ENCODE results near the gene ARHGAP24.

ARHGAP24 gene

DNA sequence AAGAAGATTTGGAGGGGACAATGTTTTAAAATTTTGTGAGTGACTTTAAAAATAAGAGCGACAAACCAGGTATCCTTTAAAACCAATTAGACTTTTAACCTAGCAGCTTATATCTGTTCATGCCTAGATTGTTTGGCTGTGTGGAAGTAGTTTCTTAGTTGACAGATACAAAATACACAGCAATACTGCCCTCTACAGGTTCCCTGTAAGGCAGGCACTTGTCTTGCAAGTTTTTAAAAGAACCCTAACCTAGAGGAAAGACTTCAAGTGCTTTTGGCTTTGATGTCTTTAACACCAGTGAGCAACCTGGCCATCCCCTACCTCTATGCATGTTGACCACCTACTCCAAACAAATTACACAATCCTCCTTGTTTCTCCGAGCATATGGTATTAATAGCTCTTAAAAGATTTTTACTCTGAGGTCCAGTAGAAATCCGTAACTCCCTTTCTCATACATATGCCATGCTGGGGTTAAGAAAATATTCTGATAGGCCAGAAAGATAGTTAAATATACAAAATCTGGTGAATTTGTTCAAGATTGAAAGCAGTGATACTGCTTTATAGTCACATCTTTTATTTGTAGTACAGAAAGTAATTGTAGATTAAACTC, 273.0 kb downstream of the ARHGAP24 start:
- DNase-seq = no peak

DNA sequence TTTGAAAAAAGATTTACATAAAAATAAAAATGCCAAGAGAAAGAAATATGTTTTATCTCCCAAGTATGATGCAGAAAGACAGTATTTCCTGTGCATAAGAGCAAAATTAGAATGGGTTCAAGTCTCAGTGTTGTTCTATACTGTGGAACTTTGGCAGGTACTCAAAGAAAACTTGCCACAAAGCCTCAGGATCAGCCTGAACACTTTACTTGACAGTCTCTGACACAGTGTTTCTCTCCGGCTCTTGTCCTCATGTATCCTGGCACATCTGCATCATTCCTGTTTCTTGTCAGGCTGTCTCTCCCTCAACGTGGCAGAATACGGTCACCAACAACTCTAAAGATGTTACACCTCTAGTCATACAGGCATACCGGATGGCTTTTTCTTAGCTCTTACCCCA, 273.7 kb downstream of the ARHGAP24 start:
- no peak for DNase-seq

- DNase-seq = no peak
Measured at GRCh38 chr4:85751866-85752265, 276.9 kb downstream of the ARHGAP24 start.

GRCh38 chr4:85755285-85755684, 280.3 kb downstream of the ARHGAP24 start:
- no peak for DNase-seq

GRCh38 chr4:85756938-85757337, 282.0 kb downstream of the ARHGAP24 start:
- no peak for DNase-seq

DNA sequence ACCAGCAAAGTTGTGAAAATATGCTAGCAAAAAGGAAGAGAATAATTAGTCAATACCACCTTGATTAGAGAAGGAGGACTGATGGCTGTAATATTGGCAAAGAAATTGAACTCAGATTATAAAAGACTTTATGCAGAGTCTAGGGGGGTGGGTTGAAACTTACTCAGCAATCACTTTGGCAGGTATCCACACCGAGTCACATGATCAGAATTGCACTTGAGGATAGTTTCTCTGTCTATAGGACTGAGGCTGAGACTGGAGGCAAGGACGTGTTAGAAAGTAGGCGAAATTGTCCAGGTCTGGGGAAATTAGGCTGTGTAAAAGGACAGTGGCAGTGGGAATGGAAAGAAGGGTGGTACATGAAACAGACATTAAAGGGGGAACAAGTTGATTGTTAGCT, 284.4 kb downstream of the ARHGAP24 start:
- DNase-seq = no peak

- no peak for DNase-seq
Measured at GRCh38 chr4:85760511-85760910, 285.6 kb downstream of the ARHGAP24 start.

GRCh38 chr4:85761803-85762528, 287.0 kb downstream of the ARHGAP24 start:
- no peak for DNase-seq

DNA sequence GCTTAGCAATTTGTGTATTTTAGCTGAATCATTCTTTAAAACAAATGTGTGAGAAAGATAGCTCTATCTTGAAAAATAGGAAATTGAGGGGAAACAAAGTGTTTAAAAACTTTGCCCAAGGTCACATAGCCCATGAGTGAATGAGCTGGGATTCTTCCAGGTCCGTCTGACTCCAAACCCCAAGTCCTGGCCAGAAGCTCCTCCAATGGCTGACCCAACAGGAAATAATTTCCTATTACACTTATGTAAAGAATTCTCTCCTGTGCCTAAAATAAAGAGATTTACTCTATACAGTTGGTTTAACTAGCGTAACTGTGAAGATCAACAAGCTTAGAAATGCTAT, 287.6 kb downstream of the ARHGAP24 start:
- no peak for DNase-seq

- DNase-seq = no peak
Measured at GRCh38 chr4:85763202-85763601, 288.3 kb downstream of the ARHGAP24 start.

- no peak for DNase-seq
Measured at GRCh38 chr4:85767649-85768048, 292.7 kb downstream of the ARHGAP24 start.

GRCh38 chr4:85769009-85769408, 294.1 kb downstream of the ARHGAP24 start:
- no peak for DNase-seq

DNA sequence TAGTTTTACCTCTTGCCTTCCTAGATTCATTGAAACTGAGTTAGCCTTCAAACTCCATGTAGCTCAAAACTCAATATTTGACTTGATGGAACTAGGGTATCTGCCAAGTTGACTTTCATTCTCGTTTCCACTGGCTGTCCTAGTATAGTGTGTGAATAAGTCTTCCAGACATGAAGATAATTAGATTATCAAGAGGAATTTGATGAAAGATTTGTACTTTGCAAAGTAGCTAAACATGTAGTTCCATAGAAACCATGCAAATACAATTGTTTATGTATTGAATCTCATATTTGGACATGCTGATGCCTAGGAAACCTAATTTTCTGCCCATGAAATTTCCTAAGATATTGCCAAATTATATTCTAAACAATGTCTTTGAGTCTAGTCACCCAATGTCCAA, 297.5 kb downstream of the ARHGAP24 start:
- DNase-seq = no peak

DNA sequence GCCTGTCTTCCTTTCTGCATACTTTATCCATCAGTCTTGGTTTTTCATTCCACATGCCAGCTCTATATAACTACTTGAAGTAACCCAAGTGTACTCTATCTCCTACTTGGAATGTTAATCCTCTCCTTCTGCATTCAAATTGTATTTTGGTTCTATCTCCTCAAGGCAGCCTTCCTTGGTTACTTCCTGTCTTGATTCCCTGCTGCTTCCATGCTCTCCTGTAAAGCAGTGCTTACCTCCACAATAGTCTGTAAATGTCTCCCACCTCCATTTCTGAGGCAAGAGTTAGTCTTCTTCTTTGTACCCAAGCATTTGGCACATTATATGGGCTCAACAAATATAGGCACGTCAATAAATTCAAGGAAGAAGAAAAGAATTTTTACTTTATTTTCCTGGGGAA, 298.4 kb downstream of the ARHGAP24 start:
- DNase-seq = no peak

DNA sequence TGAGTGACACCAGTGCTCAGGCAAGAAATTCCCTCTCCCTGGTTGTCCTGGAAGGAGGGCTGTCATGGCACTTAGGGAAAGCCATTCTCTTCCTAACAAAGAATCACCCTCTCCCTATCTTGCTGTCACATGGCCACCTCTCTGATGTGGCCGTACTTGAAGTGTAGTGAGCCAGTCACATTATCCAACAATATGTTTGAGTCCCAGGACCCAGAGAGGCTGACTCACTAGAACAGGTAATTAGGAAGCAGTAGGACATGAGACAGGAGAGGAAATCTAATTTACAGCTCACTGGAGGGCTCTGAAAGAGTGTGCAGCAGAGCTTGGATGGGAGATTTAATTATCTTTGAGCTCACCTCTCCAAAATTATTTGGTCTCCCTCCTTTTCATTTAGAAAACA, 299.1 kb downstream of the ARHGAP24 start:
- no peak for DNase-seq

DNA sequence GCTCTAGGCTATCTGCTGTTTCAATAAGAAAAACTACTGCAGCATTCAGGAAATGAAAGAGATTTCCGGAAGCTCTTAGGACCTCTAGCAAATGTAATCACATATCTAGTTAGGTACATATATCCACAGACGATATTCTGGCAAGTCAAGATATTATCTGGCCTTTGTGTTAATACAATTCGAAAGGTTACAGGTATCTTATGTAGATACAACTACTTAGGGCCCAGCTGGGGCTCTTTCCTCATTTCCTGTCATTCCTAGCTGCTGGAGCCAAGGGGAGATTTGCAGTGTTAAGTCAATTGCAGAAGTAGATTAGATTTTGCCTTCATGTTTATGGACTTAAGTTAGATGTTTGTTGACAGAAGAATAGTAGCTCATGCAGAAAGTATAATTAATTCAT, 299.5 kb downstream of the ARHGAP24 start:
- DNase-seq = no peak

DNA sequence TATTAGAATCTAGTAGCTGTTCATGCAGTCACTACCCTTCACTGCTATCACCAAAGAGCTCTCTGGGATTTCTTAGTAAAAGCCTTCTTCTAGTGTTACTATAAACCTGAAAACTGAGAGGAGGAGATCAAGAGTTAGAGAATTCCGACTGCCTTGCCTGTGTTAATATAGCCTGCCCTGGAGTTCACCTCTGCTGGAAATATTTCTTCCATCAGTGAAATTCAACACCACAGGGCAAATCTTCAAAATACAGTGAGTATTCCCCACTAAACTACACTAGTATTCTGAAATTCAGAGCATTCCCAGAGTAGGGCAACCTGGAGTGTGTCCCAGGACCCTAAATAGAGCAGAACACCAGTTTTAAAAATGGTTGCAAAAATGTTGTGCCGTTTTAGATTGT, 301.1 kb downstream of the ARHGAP24 start:
- no peak for DNase-seq

- DNase-seq = no peak
Measured at GRCh38 chr4:85776579-85776978, 301.6 kb downstream of the ARHGAP24 start.

GRCh38 chr4:85777908-85778631, 303.1 kb downstream of the ARHGAP24 start:
- no peak for DNase-seq

- DNase-seq = no peak
Measured at GRCh38 chr4:85778632-85779131, 303.7 kb downstream of the ARHGAP24 start.

DNA sequence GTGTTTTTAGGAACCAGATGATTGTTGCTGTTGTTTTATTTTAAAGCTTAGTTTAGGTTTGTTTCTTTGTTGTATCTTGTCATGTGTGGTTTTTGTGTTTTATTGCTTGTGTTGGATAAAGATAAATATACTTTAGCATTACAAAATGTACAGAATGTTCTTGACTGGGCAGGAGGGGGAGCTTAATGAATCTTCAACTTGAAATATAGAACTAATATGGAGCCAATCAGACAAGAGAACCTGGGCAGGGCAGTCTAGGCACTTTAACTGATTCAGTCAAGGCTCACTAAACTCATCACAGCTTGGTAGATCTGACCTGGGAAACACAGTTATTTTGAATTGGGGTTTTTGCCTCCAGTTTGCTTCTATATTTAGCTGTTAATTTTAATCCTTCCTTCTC, 304.2 kb downstream of the ARHGAP24 start:
- no peak for DNase-seq

GRCh38 chr4:85780664-85781063, 305.7 kb downstream of the ARHGAP24 start:
- no peak for DNase-seq

- DNase-seq = no peak
Measured at GRCh38 chr4:85783483-85783882, 308.5 kb downstream of the ARHGAP24 start.

- DNase-seq = no peak
Measured at GRCh38 chr4:85783900-85784299, 308.9 kb downstream of the ARHGAP24 start.

Measured in activated T-cell treated with anti-CD3 and anti-CD28 coated beads, Interleukin-2, amount 50 U/mL, for 48 hours (primary cell).